AG08396 (cell line): Measurements from ENCODE around the gene DDX50.
A peak's percentile ranks its signal among the peaks of the same experiment; 100 is the strongest.

Experiments used
- DNase-seq: peaks from one replicate; pipeline ENCODE4 v3.0.0; 2012; ENCODE audit warnings: low spot score, mixed read lengths

DDX50 gene

DNA sequence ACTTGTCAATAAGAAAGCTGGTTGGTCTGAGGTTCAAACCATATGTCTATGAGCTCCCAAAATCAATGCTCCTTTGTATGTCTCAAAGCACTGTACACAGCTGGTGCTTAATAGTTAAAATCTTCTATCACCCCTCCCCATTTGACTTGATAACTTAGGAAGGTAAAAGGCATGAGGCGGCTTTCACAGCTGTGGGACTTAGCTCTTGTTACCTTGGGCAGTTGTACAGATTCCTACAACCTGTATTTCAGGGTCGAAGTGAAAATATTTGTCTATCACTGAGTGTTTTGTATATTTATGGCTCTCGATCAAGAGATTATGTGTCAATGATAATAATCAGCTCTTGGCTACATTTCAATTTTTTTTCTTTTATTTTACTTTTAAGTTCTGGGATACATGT, 86.5 kb downstream of the DDX50 start:
- no peak for DNase-seq

DNA sequence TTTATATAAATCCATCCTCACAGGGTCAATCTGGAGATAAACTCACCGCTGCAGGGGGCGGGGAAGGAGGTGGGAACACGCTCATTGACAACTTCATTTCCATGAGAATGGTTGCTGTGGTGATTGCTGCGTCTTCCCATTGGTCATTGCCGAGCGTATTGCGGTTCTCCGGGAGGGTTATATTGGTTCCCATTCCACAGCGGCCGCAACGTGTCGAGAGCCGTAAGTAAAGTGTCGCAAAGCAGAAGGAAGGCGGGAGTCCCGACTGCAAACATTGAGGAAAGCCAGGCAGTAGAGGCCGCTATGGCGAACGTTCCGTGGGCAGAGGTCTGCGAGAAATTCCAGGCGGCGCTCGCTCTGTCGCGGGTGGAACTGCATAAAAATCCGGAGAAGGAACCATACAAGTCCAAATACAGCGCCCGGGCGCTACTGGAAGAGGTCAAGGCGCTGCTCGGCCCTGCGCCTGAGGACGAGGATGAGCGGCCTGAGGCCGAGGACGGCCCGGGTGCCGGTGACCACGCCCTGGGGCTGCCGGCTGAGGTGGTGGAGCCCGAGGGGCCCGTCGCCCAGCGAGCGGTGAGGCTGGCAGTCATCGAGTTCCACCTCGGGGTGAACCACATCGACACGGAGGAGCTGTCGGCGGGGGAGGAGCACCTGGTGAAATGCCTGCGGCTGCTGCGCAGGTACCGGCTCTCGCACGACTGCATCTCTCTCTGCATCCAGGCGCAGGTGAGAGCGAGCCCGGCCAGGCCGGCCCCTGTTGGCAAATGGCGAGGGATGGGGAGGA, 87.6 kb downstream of the DDX50 start, which contains the start of gene KIFBP:
Gene KIFBP, plus strand, starts transcription at position 274 of the 787 bp plus-strand sequence. Its CDS starts 30 bp downstream, at position 304.
- peak; percentile 97 for DNase-seq

DNA sequence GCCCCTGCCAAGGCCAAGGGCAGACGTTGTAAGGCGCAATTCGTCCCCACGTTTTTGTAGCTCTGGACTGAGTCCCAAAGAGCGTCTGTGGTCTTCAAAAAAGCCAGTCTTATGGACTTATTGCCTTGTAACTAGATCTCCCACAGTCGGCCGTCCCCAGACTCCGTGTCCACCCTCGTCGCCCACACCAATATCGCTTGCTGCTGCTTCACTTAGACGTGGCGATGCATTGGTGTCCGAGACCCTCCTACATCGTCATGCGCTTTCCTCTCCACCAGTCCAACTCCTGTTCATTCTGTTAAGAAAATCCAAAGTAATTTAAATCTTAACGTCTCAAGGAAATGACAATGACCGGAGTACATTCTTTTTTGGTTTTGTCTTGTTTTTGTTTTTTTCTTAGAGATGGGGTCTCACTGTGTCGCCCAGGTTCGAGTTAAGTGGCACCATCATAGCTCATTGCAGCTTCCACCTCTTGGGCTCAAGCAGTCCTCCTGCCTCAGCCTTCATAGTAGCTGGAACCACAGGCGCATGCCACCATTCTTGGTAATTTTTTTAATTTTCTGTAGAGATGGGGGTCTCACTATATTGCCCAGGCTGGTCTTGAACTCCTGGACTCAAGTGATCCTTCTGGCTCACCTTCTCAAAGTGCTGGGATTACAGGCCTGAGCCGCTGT, 88.3 kb downstream of the DDX50 start:
- peak; percentile 22 for DNase-seq

DNA sequence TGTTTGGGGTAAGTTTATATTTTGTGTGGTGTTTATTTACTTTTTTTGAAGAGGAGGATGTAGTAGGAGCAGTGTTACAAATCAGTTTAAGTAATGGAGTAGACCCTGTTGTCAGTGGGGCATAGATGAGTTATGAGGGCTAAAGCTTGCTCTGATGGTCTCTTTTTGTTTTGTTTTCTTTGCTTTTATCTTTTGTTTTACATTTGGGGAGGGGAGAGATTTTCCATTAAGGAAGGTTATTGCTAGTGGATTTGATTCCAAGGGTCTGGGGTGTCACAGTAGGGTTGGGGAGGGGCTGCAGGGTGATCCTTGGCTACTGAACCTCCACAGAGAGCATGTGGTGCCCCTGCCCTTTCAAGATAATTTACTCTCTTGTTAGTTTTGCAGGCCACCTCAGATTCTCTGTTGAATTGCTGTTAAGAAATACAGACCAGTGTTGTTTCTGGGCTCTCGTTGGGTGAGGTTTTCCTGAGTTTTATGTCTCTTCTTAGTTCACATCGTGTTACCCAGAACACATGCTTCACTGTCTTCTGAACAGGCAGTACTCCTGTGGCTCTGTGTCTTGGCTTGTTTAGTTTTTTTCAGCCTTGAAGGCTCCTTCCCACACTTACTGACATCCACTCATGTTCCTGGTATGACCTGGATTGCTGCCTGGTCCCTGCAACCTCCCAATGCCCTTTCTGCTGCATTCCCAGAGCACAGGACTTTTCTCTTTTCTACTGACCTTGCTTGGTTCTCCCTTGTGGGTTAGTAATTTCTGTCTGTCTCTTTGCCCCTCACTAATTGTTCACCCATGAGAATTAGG, 91.7 kb downstream of the DDX50 start:
- peak; percentile 81 for DNase-seq
